ENCODE measurements around the gene SCN5A.

Gene SCN5A

GRCh38 chr3:38622336-38622735, 27.2 kb downstream of the SCN5A start:
- DNase-seq (ENCODE audit: low spot score) = no peak

GRCh38 chr3:38620236-38620635, 29.3 kb downstream of the SCN5A start:
- DNase-seq (ENCODE audit: low spot score) = no peak

GRCh38 chr3:38618343-38618742, 31.1 kb downstream of the SCN5A start:
- DNase-seq (ENCODE audit: low spot score) = no peak

- DNase-seq (ENCODE audit: low spot score) = no peak
These were observed 31.9 kb downstream of the SCN5A start for GRCh38 chr3:38617586-38617985.

GRCh38 chr3:38617137-38617536, 32.4 kb downstream of the SCN5A start:
- no peak for DNase-seq (ENCODE audit: low spot score)

- DNase-seq (ENCODE audit: low spot score) = no peak
These were observed 32.8 kb downstream of the SCN5A start for GRCh38 chr3:38616658-38617057.

- DNase-seq (ENCODE audit: low spot score) = no peak
These were observed 33.4 kb downstream of the SCN5A start for GRCh38 chr3:38616111-38616510.

- DNase-seq (ENCODE audit: low spot score) = no peak
These were observed 34.7 kb downstream of the SCN5A start for GRCh38 chr3:38614651-38615352.

- no peak for DNase-seq (ENCODE audit: low spot score)
These were observed 35.4 kb downstream of the SCN5A start for GRCh38 chr3:38614091-38614490.

GRCh38 chr3:38613426-38613825, 36.1 kb downstream of the SCN5A start:
- no peak for DNase-seq (ENCODE audit: low spot score)

- DNase-seq (ENCODE audit: low spot score) = no peak
These were observed 37.6 kb downstream of the SCN5A start for GRCh38 chr3:38611866-38612265.

GRCh38 chr3:38610934-38611333, 38.6 kb downstream of the SCN5A start:
- no peak for DNase-seq (ENCODE audit: low spot score)

- DNase-seq (ENCODE audit: low spot score) = no peak
These were observed 39.1 kb downstream of the SCN5A start for GRCh38 chr3:38610436-38610835.

GRCh38 chr3:38609386-38610111, 39.9 kb downstream of the SCN5A start:
- DNase-seq (ENCODE audit: low spot score) = no peak

GRCh38 chr3:38608961-38609360, 40.5 kb downstream of the SCN5A start:
- DNase-seq (ENCODE audit: low spot score) = no peak

GRCh38 chr3:38608086-38608775, 41.3 kb downstream of the SCN5A start:
- DNase-seq (ENCODE audit: low spot score) = no peak

GRCh38 chr3:38606561-38606960, 42.9 kb downstream of the SCN5A start:
- DNase-seq (ENCODE audit: low spot score) = no peak

- DNase-seq (ENCODE audit: low spot score) = no peak
These were observed 43.5 kb downstream of the SCN5A start for GRCh38 chr3:38605981-38606380.

- no peak for DNase-seq (ENCODE audit: low spot score)
These were observed 45.2 kb downstream of the SCN5A start for GRCh38 chr3:38604246-38604645.

GRCh38 chr3:38603731-38604131, 45.8 kb downstream of the SCN5A start:
- DNase-seq (ENCODE audit: low spot score) = no peak

GRCh38 chr3:38602576-38603250, 46.8 kb downstream of the SCN5A start:
- no peak for DNase-seq (ENCODE audit: low spot score)

GRCh38 chr3:38601956-38602550, 47.4 kb downstream of the SCN5A start:
- no peak for DNase-seq (ENCODE audit: low spot score)

Measured in CD4-positive, alpha-beta T cell treated with Interleukin-2 at 100 ng/mL for 4 hours (primary cell).